IPS-15b (cell line): Measurements from ENCODE around the gene PLA2G4A.
"Not testable (repeated sequence)": the region's sequence is repeated elsewhere in the genome, so short reads cannot be mapped to it uniquely, and the experiment has no call there.

Source experiments
- H3K27me3 ChIP-seq: one replicate; pipeline ENCODE4 v1.6.1; 2013; ENCODE audit warnings: low read length; ENCODE audit not compliant: control insufficient read depth, insufficient read depth
- H3K36me3 ChIP-seq: one replicate; pipeline ENCODE4 v1.6.1; 2013; ENCODE audit warnings: low read length; ENCODE audit not compliant: control insufficient read depth, insufficient read depth
- H3K4me1 ChIP-seq: one replicate; pipeline ENCODE4 v1.6.1; 2013; ENCODE audit warnings: mild to moderate bottlenecking, low read length; ENCODE audit not compliant: control insufficient read depth, insufficient read depth
- H3K4me3 ChIP-seq: one replicate; pipeline ENCODE4 v1.5.1; 2013; ENCODE audit warnings: low read depth, low read length
- H3K9ac ChIP-seq: one replicate; pipeline ENCODE4 v1.6.1; 2013; ENCODE audit warnings: low read depth, mild to moderate bottlenecking, low read length
- H3K9me3 ChIP-seq: one replicate; pipeline ENCODE4 v1.6.1; 2013; ENCODE audit warnings: mild to moderate bottlenecking, low read length; ENCODE audit not compliant: control insufficient read depth, insufficient read depth

The PLA2G4A gene

GRCh38 chr1:186901631-186902030, 72.9 kb downstream of the PLA2G4A start:
- no peak overlapping the region for H3K4me3 ChIP-seq
- H3K4me1 ChIP-seq = no peaks in the 10 kb centered on the region
- H3K9ac ChIP-seq = no peak overlapping the region
- no peaks in the 10 kb centered on the region for H3K36me3 ChIP-seq
- H3K9me3 ChIP-seq = no peaks in the 10 kb centered on the region
- no peaks in the 10 kb centered on the region for H3K27me3 ChIP-seq

- H3K27me3 ChIP-seq = no peaks in the 10 kb centered on the region
- H3K4me3 ChIP-seq = no peak overlapping the region
- no peak overlapping the region for H3K9ac ChIP-seq
- H3K4me1 ChIP-seq = no peaks in the 10 kb centered on the region
- no peaks in the 10 kb centered on the region for H3K9me3 ChIP-seq
- H3K36me3 ChIP-seq = no peaks in the 10 kb centered on the region
These were observed 74.8 kb downstream of the PLA2G4A start for GRCh38 chr1:186903374-186904136.

GRCh38 chr1:186904361-186904760, 75.6 kb downstream of the PLA2G4A start:
- Histone ChIP-seq H3K4me1 (no peaks in the 10 kb centered on the region), H3K4me3 (no peak overlapping the region), H3K36me3 (no peaks in the 10 kb centered on the region), H3K9me3 (no peaks in the 10 kb centered on the region), H3K27me3 (no peaks in the 10 kb centered on the region), H3K9ac (no peak overlapping the region)

- Histone ChIP-seq H3K4me3 (no peak overlapping the region), H3K36me3 (no peaks in the 10 kb centered on the region), H3K9ac (no peak overlapping the region)
These were observed 76.8 kb downstream of the PLA2G4A start for GRCh38 chr1:186905561-186905960.

GRCh38 chr1:186915555-186915954, 86.8 kb downstream of the PLA2G4A start:
- Histone ChIP-seq H3K36me3 (no peaks in the 10 kb centered on the region), H3K4me3 (no peak overlapping the region), H3K9me3 (no peaks in the 10 kb centered on the region), H3K9ac (no peak overlapping the region), H3K4me1 (no peaks in the 10 kb centered on the region), H3K27me3 (no peaks in the 10 kb centered on the region)

More at GRCh38 chr1:186905561-186905960, 76.8 kb downstream of the PLA2G4A start:
- no peaks in the 10 kb centered on the region for H3K4me1 ChIP-seq
- no peaks in the 10 kb centered on the region for H3K9me3 ChIP-seq
- H3K27me3 ChIP-seq = no peaks in the 10 kb centered on the region

GRCh38 chr1:186917106-186917786, 88.5 kb downstream of the PLA2G4A start:
- not testable (repeated sequence) for H3K9me3 ChIP-seq, H3K4me1 ChIP-seq, H3K36me3 ChIP-seq, H3K27me3 ChIP-seq, H3K4me3 ChIP-seq, H3K9ac ChIP-seq

- not testable (repeated sequence) for H3K36me3 ChIP-seq, H3K4me3 ChIP-seq, H3K4me1 ChIP-seq, H3K27me3 ChIP-seq, H3K9ac ChIP-seq, H3K9me3 ChIP-seq
These were observed 92.6 kb downstream of the PLA2G4A start for GRCh38 chr1:186921386-186921785.

- not testable (repeated sequence) for H3K27me3 ChIP-seq, H3K9ac ChIP-seq, H3K4me1 ChIP-seq
These were observed 94.1 kb downstream of the PLA2G4A start for GRCh38 chr1:186922814-186923213.

GRCh38 chr1:186923486-186923885, 94.7 kb downstream of the PLA2G4A start:
- H3K4me3 ChIP-seq = no peak overlapping the region
- H3K9me3 ChIP-seq = no peaks in the 10 kb centered on the region
- H3K27me3 ChIP-seq = no peaks in the 10 kb centered on the region
- H3K9ac ChIP-seq = no peak overlapping the region
- H3K4me1 ChIP-seq = no peaks in the 10 kb centered on the region
- no peaks in the 10 kb centered on the region for H3K36me3 ChIP-seq

More at GRCh38 chr1:186922814-186923213, 94.1 kb downstream of the PLA2G4A start:
- not testable (repeated sequence) for H3K9me3 ChIP-seq, H3K4me3 ChIP-seq, H3K36me3 ChIP-seq

GRCh38 chr1:186925881-186926669, 97.3 kb downstream of the PLA2G4A start:
- no peaks in the 10 kb centered on the region for H3K9me3 ChIP-seq
- H3K4me1 ChIP-seq = no peaks in the 10 kb centered on the region
- H3K9ac ChIP-seq = no peak overlapping the region
- no peak overlapping the region for H3K4me3 ChIP-seq
- no peaks in the 10 kb centered on the region for H3K27me3 ChIP-seq
- no peaks in the 10 kb centered on the region for H3K36me3 ChIP-seq

- H3K4me1 ChIP-seq = no peaks in the 10 kb centered on the region
- H3K36me3 ChIP-seq = no peaks in the 10 kb centered on the region
- no peak overlapping the region for H3K4me3 ChIP-seq
- H3K9ac ChIP-seq = no peak overlapping the region
- H3K27me3 ChIP-seq = no peaks in the 10 kb centered on the region
- no peaks in the 10 kb centered on the region for H3K9me3 ChIP-seq
These were observed 99.1 kb downstream of the PLA2G4A start for GRCh38 chr1:186927884-186928283.
